ENCODE data around the gene STK4. TPM values are rescaled to one million over a fixed set of nuclear protein-coding genes. Genes with fewer than 3 reads are reported as not detected.

The STK4 gene
- total and polyA plus RNA-seq, 7 donors = 2.4 to 8.6 (median 5.6) TPM

DNA sequence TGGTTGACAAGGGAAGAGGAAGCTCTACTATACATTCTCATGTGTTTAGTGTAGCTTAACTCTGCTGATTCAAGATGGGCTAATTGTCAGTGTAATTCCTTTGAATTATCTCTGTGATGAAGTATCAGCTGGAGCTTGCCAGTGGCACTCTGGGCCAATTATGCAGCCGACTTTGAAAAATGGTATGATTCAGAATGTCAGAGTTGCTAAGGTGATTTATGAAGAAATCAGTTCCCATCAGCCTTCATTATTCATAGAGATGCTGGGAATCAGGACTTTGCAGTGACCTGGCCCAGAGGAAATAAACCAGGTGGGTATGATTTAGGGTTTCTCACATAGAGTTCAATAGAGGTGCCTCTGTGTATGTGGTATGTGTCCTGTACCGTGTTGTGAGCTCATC is 101.2 kb downstream of the STK4 start:
- H3K27ac ChIP-seq = no peak overlapping the region
- H3K9me3 ChIP-seq = no peaks in the 10 kb centered on the region
- TF ChIP-seq, protein P1, sequence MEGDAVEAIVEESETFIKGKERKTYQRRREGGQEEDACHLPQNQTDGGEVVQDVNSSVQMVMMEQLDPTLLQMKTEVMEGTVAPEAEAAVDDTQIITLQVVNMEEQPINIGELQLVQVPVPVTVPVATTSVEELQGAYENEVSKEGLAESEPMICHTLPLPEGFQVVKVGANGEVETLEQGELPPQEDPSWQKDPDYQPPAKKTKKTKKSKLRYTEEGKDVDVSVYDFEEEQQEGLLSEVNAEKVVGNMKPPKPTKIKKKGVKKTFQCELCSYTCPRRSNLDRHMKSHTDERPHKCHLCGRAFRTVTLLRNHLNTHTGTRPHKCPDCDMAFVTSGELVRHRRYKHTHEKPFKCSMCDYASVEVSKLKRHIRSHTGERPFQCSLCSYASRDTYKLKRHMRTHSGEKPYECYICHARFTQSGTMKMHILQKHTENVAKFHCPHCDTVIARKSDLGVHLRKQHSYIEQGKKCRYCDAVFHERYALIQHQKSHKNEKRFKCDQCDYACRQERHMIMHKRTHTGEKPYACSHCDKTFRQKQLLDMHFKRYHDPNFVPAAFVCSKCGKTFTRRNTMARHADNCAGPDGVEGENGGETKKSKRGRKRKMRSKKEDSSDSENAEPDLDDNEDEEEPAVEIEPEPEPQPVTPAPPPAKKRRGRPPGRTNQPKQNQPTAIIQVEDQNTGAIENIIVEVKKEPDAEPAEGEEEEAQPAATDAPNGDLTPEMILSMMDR (IDR thresholded peaks at IDR 0.05) = no peak
- intact Hi-C loops (cut with DNase I) = no loop called here
- H3K4me3 ChIP-seq = no peak overlapping the region
- no peak for DNase-seq
- 80 to 85% (median 84%) methylated on average over 2 of the region's 2 CpGs for WGBS, 3 donors
- H3K27me3 ChIP-seq (ENCODE audit: insufficient read depth in 3 of 3, low read length in 2 of 3) = no peaks in the 10 kb centered on the region
- H3K4me1 ChIP-seq = peaks cover 10% of the 10 kb centered on the region
- no peak for ATAC-seq
- no peaks in the 10 kb centered on the region for H3K36me3 ChIP-seq (ENCODE audit: insufficient read depth in 1 of 2, low read depth in 1 of 2)

DNA sequence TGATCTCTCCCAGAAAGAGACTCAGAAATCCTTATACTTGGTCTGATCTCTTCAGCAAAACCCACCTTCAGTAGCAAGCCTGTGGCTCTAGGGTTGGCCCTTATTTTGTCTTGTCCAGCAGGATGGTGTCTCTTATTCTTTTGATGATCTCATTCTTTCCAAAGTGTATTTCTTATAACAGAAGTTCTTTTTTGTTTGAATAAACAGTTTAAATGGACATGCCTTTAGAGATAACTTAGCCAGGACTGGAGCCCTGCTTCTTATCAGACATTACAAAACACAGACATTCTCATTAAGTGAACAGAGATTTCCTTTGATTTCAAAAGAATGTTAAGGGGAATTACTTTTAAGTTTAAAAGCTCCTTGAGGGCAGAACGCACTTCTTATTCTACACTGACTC is 102.9 kb downstream of the STK4 start:
- WGBS, 3 donors = 95 to 98% (median 95%) methylated on average over 1 of the region's 1 CpG
- ATAC-seq (no peak), DNase-seq (no peak)
- Histone ChIP-seq H3K36me3 (ENCODE audit: insufficient read depth in 1 of 2, low read depth in 1 of 2) (no peaks in the 10 kb centered on the region), H3K27me3 (ENCODE audit: insufficient read depth in 3 of 3, low read length in 2 of 3) (no peaks in the 10 kb centered on the region), H3K27ac (no peak overlapping the region), H3K4me3 (no peak overlapping the region), H3K4me1 (peaks cover 10% of the 10 kb centered on the region), H3K9me3 (no peaks in the 10 kb centered on the region)
- intact Hi-C loops (cut with DNase I) = no loop called here
- TF ChIP-seq, protein P1 (IDR thresholded peaks at IDR 0.05) = no peak

DNA sequence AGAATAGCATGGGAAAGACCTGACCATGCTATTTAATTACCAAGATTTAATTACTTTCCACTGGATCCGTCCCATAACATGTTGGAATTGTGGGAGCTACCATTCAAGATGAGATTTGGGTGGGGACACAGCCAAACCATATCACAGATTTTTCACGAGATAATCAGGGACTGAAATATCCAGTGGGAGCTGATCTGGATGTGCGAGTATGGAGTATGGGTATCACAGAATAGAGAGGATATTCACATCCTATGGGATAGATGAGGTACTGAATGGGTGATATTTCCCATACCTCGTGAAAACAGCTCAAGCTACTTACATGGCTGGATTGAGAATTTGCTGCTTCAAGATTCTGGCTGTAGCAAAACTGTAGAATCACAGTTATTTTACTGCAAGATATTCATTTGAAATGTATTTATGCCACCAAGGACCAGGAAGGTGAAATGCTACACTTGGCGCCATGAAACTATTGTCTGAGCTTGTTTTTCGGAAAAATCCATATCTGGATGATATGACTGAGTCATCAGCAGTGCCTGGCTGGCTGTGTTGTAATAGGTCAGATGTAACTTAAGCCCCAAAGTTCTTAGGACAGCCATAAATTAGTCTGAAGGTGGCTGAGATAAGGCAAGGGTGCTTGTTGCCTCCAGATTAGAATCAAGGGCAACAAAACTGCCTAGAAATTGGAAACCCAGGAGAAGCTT is 104.8 kb downstream of the STK4 start:
- H3K27me3 ChIP-seq (ENCODE audit: insufficient read depth in 3 of 3, low read length in 2 of 3) = no peaks in the 10 kb centered on the region
- no peak overlapping the region for H3K27ac ChIP-seq
- no peak for DNase-seq
- H3K36me3 ChIP-seq (ENCODE audit: insufficient read depth in 1 of 2, low read depth in 1 of 2) = peaks cover 0 to 16% of the 10 kb centered on the region in 2 donors
- WGBS, 3 donors = 70 to 92% (median 79%) methylated on average over 6 of the region's 6 CpGs
- TF ChIP-seq, protein P1 (IDR thresholded peaks at IDR 0.05) = no peak
- no peaks in the 10 kb centered on the region for H3K9me3 ChIP-seq
- peaks cover 10% of the 10 kb centered on the region for H3K4me1 ChIP-seq
- intact Hi-C loops (cut with DNase I) = no loop called here
- peak; percentile 63 to 94 (median 76) for ATAC-seq
- no peak overlapping the region for H3K4me3 ChIP-seq

DNA sequence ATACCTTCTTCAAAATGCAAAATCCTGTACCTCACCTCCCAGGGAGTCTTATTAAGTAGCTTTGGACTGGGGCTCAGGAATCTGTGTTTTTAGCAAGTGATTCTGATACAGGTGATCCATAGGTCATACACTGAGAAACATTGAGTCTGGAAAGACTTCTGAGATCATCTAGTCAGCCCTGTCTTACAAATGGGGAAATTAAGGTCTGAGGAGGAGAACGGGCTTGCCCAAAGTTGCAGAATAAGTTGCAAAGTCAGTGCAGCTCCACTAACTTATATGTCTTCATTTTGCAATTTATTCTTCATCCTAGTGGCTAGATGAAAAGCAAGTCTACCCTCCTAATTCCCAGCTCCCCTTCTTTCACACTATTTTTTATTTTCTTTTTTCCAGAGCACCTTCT is 105.8 kb downstream of the STK4 start:
- Histone ChIP-seq H3K27ac (no peak overlapping the region), H3K4me1 (peaks cover 10% of the 10 kb centered on the region), H3K36me3 (ENCODE audit: insufficient read depth in 1 of 2, low read depth in 1 of 2) (peaks cover 6 to 22% of the 10 kb centered on the region in 2 donors), H3K9me3 (no peaks in the 10 kb centered on the region), H3K27me3 (ENCODE audit: insufficient read depth in 3 of 3, low read length in 2 of 3) (no peaks in the 10 kb centered on the region), H3K4me3 (no peak overlapping the region)
- DNase-seq (no peak), ATAC-seq (no peak)
- TF ChIP-seq, protein P1 (IDR thresholded peaks at IDR 0.05) = no peak
- 92 to 100% (median 95%) methylated on average over 1 of the region's 1 CpG for WGBS, 3 donors
- intact Hi-C loops (cut with DNase I) = no loop called here

DNA sequence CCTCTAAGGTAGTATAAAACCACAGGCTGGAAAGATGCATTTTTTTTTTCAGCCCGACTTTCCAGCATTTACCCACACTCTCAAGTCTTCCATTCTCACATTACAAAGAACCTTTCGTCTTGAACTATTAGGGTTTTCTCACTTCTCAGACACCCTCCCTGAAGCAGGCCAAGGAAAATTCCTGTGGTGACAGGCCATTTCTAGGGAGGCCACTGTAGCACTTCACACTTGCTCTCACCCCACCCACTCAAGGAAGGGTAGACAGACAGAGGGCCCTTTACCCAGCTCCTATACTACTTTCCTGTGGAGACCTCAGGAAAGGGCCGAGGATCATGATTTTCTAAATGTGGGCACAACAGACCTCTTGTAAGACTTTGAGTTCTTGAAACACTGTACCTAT is 106.9 kb downstream of the STK4 start:
- TF ChIP-seq, protein P1 (IDR thresholded peaks at IDR 0.05) = no peak
- WGBS, 3 donors = 72 to 82% (median 75%) methylated on average over 3 of the region's 3 CpGs
- no peak for ATAC-seq
- Histone ChIP-seq H3K4me3 (no peak overlapping the region), H3K36me3 (ENCODE audit: insufficient read depth in 1 of 2, low read depth in 1 of 2) (peaks cover 6 to 27% of the 10 kb centered on the region in 2 donors), H3K27ac (no peak overlapping the region), H3K4me1 (peaks cover 10% of the 10 kb centered on the region), H3K27me3 (ENCODE audit: insufficient read depth in 3 of 3, low read length in 2 of 3) (no peaks in the 10 kb centered on the region), H3K9me3 (no peaks in the 10 kb centered on the region)
- no peak for DNase-seq
- intact Hi-C loops (cut with DNase I) = no loop called here
